Astrocyte (in vitro differentiated cells and primary cell): ENCODE data around the gene C1QTNF5.

Experiments
- EZH2 ChIP-seq: IDR thresholded peaks from 2 replicates; pipeline ENCODE4 v1.6.1; 2012; ENCODE audit warnings: mild to moderate bottlenecking, low read length, inconsistent platforms; ENCODE audit not compliant: insufficient read depth
- TF ChIP-seq, protein P1 (sequence below): IDR thresholded peaks from 2 replicates; pipeline ENCODE4 v1.5.1; 2011; ENCODE audit warnings: low read depth, mild to moderate bottlenecking, inconsistent platforms, low read length, moderate library complexity; ENCODE audit not compliant: insufficient read depth

DNA sequence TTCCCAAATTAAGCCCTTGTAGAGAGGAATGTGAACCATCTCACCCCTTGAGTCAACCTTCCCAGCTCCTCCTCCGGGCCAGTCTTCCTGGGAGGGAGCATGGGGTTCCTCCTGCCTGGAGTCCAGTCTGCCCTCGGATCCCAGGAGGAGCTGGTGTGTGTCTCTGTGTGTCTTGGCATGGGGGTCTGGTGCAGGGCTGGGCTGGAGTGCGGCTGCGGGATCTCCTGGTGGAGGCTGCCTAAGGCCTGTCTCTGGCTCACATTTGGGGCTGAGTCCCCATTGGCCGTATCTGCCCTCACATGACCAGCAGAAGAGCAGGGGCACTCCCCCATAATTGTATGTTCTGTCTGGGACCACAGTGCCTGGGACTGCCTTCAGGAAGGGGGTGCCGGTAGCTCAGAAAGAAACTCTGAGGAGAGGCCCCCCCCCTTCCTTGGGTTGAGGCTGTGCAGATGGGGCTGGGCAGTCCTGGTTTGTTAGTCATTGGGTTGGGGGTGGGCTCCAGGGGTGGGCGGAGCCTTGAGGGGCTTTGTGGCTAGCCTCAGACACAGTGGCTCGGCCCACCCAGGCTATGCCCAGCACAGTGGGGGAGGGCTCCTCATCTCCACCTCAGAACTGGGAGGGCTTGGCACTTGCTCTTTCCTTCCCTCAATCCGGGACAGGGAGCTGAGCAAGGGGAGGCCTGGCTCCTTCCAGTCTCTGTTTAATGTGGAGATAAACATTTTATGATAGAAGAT lies 2.9 kb downstream of the C1QTNF5 start:
- TF ChIP-seq, protein P1, sequence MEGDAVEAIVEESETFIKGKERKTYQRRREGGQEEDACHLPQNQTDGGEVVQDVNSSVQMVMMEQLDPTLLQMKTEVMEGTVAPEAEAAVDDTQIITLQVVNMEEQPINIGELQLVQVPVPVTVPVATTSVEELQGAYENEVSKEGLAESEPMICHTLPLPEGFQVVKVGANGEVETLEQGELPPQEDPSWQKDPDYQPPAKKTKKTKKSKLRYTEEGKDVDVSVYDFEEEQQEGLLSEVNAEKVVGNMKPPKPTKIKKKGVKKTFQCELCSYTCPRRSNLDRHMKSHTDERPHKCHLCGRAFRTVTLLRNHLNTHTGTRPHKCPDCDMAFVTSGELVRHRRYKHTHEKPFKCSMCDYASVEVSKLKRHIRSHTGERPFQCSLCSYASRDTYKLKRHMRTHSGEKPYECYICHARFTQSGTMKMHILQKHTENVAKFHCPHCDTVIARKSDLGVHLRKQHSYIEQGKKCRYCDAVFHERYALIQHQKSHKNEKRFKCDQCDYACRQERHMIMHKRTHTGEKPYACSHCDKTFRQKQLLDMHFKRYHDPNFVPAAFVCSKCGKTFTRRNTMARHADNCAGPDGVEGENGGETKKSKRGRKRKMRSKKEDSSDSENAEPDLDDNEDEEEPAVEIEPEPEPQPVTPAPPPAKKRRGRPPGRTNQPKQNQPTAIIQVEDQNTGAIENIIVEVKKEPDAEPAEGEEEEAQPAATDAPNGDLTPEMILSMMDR = no peak
- no peak for TF ChIP-seq EZH2
